GM21737 (cell line): Measurements from ENCODE around the gene HSPB6.

Experiments
- ATAC-seq: cut with Tn5 transposase; IDR thresholded peaks from one replicate; pipeline ENCODE4 v1.9.1; 2021; ENCODE audit warnings: mild to moderate bottlenecking, moderate library complexity; ENCODE audit not compliant: unreplicated experiment

The HSPB6 gene

DNA sequence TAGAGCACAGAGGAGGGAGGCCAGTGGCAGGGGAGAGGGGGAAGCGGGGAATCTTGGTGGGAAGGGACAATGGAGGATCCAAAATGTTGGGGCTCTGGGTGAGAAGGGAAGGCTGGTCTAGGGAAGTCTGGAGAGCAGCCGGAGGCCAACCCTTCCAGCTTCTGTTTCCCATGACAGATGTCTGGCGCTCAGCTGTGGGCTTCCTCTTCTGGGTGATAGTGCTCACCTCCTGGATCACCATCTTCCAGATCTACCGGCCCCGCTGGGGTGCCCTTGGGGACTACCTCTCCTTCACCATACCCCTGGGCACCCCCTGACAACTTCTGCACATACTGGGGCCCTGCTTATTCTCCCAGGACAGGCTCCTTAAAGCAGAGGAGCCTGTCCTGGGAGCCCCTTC lies 10.3 kb downstream of the HSPB6 start:
- no peak for ATAC-seq

DNA sequence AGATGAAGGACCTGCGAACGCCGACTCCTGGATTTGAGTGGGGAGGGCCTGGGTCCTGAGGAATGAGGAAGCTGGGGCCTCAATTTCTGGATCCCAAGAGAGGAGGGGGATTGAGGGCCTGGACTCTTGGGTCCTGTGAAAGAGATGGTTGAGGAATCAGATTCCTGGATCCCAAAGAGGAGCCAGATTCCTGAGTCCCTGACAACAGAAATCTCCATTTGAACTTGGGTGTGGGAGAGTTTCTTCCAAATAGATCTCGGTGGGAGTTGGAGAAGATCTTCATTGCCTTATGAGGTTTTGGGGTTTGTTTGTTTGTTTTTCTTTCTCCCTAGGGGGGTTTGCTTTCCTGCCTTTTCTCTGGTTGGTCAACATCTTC lies 10.8 kb downstream of the HSPB6 start:
- ATAC-seq: no peak

DNA sequence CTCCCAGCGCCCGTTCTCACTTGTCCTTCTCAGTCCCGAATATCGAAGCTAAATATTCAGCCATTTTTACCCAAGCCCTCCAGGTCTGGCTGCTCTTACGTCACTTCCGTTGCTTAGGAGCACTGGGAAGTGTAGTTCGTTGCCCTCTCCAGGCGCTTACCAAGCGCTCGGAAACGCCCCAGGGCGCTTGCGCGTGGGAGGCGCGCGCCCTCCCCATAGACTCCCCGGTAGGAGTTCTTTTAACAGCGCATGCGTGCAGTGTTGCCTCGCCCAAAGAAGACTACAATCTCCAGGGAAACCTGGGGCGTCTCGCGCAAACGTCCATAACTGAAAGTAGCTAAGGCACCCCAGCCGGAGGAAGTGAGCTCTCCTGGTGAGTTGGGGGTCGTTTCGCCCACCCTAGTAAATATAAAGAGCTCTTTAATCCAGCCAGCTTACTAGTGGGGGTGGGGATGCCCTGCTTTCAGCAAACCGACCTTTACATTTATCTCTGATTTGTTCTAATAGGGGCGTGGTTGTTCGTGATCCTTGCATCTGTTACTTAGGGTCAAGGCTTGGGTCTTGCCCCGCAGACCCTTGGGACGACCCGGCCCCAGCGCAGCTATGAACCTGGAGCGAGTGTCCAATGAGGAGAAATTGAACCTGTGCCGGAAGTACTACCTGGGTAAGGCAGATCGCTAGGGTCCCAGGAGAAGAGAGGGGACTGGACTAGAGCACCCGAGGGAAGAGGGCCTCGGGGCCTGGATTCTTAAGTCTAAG lies 11.3 kb downstream of the HSPB6 start, which contains the start of the genes PSENEN and U2AF1L4:
PSENEN (plus strand) TSS at position 324 of the 759 bp plus-strand sequence; CDS start at position 604, 280 bp downstream.
U2AF1L4 (minus strand) TSS at position 91 of the 759 bp plus-strand sequence; CDS start at position 64, 27 bp downstream.
- peak; percentile 35 for ATAC-seq

DNA sequence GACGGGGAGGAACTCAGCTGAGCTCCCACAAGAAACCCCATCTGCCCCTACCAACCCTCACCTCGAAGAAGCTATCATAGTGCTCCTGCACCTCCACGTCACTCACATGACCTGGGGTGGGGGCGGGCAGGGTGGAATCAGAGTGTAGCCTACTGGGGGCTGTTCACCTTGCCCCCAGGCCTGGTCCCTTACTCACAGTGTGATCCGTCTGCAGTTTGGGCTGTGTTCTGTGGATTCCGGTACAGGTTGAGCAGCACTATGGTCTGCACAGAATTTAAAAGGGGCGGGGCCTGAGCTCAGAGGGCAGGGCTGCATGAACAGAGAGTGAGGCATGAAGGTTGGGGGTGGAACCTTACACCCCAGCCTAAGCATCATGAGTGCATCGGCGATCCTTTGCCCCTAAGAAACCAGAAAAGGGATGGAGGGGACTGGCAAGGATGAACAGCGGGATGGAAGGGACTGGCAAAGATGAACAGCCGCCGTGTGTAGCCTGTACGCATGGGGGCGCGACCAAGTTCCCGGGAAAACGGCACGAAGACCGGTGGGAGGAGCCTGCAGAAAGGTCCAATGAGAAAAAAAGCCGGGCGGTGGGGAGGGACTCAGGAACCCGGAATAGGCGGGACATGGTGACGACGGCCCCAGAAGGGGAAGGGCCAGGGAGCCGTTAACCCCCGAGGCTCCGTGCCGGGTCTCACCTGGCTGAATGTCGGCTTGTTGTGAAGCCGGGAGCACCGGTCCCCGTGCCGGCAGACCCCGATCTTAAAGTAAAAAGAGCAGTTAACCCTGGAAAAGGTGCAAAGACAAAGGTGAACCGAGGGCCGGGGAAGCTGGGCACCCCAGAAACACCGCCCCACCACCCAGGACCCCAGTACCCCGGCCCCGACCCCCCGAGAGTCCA lies 12.2 kb downstream of the HSPB6 start:
- ATAC-seq: peak; percentile 28

DNA sequence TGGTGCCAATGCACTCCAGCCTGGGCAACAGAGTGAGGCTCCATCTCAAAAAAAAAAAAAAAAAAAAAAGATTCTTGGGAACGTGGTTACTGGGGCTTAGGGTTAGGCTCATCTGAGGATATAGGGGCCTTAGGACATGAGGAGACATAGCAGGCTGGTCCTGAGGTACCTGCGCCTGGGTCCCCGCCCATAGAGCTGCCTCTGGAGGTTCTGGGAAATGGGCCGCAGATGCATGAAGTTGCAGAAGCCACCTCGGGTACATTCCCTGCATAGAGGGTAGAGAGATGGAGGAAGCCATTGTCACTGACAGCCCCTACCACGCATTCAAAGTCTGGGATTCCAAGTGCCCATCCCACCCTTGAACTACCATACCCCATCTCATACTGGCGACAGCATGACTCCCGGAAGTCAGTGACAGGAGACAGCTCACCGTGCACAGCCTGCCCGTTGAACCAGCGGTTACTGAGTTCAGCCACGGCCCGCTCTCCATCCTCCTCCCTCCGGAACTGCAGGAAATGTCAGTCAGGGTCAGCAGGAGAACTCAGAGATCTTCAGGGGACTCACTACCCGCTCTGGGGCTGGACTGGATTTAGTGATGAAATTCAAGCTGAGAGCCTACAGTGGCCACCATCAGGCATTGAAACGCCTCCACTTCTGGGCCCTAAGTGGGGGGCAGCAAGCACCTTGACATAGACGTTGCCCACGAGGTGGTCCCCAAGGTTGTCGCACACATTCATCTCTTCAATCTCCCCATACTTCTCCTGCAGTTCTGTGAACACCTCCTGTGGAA lies 13.0 kb downstream of the HSPB6 start:
- ATAC-seq: no peak

DNA sequence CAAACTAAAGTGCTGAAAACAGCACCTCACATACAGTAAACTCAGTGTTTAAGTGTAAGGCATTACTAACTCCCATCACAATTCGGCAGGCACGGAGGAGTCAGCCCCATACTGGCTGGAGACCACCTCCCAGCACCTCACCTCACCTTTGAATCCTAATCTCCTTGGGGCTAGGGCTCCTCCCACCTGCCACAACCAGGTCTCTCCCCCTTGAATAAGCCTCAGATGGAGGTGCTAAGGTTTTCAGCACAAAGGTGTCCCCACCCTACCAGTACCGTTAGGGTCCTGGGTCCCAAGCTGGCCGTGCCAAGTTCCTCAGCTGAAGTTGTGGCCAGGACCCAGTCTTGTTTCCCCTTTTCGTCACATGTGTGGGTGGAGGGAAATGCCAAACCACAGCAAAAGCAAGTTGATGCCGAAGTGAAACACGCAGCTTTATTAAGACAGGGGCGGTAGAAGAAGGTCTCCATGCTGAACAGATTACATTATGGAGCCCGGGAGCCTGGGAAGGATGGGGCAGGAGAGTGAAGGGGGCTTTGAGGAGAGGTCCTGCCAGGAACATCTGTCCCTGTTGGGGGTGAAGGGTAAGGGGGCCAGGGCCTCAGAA lies 14.6 kb downstream of the HSPB6 start, which contains the start of gene IGFLR1:
IGFLR1 (minus strand) TSS at position 332 of the 604 bp plus-strand sequence. CDS start 1,272 bp downstream, outside the sequence.
- ATAC-seq: no peak

DNA sequence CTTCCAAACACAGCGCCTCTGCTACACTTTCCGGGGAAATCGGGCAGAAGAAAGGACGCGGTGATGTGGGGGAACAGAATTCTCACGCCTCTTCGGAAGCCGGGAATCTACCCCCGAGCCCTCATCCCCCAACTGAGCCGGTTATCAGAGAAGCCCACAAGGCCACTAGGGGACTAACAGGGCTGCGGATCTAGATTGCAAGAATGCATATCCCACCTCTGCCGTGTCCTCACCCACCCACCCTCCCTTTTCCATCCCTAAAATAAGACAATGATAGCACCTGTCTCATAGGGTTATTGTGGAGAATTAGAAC lies 15.7 kb downstream of the HSPB6 start:
- ATAC-seq: no peak

DNA sequence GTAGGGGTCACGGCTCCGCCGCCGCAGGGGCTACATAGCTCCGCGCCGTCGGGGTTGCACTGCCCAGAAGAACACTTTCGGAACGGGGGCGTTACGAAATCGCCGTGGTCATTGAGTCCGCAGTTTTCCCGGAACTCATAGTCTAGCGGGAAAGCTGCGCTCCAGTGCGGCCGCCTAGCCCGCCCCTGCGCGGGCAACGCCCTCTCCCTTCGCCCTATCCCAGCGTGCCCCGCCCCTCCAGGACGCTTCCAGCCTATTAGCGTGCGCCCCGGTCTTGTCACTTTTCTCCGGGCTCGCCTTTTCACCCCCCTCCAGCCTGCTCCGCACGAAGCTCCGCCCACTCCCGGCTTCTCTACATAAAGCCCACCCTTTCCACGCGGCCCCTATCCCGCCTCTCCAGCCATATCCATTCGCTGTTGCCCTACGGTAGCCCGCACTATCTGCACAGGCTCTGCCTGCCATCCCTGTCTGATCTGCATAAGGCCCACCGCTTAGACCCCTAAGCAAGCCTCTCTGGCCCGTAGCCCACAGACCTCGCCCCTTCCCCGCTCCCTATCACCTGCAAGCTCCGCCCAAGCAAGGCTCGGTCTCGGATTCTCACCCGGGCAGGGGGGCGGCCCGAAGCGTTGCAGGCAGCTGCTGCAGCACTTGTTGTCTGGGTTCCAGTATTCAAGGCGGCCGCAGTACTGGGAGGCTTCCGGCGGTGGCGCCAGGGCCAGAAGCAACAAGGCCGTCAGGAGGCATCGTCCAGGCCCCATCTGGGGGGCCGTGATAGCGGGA lies 16.2 kb downstream of the HSPB6 start:
- ATAC-seq: peak; percentile 50

DNA sequence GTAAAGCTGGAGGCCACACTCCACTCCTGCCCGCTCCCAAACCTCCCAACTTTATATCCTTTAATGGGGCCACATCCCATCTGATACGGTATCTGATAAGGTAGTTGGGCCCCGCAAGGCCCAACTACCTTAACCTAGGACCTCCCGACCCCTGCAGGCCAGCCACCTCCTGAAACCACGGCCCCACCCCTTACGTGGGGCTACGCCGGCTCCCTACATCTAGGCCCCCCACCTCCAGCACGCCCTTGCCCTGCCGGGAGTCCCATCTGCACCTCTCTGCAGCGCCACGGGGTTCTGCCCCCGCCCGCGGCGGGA lies 16.8 kb downstream of the HSPB6 start:
- ATAC-seq: no peak

DNA sequence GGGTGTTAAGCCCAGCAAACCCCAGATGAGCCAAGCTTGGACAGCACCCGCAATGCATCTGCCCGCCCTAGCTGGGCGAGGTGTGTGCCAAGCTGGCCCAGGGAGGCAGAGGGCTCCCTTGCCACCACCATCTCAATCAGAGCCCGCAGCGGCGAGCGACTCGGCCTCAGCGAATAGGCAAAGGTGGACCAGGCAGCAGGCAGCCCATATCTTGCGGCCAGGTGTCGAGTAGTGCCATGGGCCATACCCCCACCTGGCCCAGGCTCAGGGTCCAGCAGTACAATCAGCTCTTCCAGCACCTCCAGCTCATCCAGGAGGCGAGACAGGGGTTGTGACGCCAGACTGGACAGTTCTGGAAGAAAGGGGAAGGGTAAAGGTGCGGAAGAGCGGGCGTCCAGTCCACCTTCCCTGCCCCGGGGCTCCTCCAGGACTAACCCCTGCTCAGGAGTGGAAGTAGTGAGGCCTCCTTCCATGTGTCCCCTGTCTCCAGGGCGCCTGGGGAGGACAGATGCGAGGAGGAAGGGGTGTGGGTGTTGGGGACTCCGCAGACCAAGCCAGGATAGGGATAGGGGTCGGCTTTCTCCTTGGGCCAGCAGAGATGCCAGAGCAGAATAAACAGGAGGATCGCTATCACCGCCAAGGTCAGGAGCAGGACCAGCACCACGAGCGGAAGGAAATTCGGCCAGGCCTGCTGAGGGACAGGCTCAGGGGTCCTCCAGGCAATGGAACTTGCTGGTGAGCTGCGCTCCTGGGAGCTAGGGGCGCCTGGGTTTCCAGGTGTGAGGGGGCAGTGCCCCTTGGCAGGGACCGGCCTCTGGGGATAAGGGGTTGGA lies 17.3 kb downstream of the HSPB6 start:
- no peak for ATAC-seq

DNA sequence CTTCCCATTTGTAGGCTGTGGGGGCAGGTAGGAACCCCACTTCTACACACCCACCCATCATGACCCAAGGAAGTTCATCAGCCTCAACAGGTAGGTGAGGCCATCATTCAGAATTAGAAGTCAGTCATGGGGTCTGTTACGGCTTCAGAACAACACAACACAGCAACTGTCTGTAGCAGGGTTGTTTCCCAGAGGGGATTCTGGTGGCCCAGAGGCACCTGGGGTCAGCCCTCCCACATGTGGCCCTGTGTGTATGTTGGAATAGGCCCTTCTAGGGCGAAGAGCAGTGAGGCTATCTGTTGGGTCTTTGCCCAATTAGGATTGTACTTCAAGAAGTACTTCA lies 18.0 kb downstream of the HSPB6 start:
- no peak for ATAC-seq

DNA sequence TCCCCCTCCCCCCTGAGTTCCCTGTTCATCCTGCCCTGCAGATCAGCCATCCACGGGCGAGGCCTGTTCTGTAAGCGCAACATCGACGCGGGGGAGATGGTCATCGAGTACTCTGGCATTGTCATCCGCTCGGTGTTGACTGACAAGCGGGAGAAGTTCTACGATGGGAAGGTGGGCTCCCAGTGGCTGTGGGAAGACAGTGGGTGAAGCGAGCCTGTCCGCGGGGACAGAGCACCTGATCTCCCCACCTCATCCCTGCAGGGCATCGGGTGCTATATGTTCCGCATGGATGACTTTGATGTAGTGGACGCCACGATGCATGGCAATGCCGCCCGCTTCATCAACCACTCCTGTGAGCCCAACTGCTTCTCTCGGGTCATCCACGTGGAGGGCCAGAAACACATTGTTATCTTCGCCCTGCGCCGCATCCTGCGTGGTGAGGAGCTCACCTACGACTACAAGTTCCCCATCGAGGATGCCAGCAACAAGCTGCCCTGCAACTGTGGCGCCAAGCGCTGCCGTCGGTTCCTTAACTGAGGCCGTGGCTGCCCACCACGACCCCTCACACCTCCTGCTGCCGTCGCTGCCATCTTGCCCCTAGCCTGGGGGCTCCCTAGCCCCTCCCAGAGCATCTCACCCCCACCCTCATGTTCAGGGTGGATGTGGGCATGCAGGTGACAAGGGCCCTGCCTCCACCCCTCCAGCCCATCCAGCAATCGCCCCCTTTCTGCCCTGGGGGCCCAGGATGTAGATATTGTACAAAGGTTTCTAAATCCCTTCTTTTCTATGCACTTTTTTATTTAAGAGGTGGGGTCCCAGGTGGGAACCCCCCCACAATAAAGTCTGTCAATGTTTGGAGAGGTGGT lies 18.6 kb downstream of the HSPB6 start:
- ATAC-seq: no peak

DNA sequence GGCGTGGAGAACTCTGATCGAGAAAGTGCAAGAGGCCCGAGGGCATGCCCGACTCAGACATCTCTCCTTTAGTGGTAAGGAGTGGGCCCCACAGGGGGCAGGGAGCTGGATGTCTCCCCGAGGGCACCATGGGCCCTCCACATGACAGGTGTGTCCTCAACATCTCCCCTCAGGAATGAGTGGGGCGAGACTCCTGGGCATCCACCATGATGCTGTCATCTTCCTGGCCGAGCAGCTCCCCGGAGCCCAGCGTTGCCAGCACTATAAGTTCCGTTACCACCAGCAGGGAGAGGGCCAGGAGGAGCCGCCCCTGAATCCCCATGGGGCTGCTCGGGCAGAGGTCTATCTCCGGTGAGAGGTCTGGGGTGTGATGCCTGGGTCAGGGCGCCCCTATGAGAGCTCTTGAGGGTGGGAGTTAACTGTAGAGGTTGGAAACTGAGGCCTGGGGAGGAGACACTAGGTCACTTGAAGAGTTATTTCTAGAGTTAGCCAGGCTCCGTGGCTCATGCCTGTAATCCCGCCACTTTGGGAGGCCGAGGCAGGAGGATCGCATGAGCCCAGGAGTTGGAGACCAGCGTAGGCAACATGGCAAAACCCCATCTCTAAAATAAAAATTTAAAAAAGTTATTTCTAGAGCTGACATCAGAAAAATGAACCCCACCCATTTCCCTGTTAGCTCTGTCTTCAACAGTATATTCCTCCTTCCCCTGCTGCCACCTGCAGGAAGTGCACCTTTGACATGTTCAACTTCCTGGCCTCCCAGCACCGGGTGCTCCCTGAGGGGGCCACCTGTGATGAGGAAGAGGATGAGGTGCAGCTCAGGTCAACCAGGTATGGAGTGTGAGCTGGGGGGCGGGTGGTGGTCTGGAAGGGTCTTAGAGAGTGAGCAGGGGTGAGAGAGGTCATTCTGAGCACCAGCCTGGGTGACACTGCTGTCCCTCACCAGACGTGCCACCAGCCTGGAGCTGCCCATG lies 19.6 kb downstream of the HSPB6 start:
- ATAC-seq: no peak

DNA sequence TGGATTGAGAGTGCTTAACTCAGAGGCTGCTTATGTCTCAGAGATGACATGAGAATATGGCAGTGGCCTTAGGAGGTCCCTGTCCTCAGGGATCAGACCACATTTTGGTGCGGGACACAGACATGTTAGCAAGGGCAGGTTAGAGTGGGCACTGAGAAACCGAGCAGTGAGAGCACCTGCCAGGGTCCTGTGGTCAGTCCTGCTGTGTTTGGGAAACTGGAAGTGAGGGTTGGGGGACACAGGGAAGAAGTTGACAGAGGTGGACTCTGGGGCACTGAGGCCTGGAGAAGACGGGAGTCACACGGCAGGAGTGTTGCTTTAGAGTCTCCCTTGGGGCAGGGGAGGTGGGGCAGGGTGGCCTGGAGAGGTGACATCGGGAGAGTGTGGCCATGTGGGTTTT lies 21.9 kb downstream of the HSPB6 start:
- no peak for ATAC-seq

DNA sequence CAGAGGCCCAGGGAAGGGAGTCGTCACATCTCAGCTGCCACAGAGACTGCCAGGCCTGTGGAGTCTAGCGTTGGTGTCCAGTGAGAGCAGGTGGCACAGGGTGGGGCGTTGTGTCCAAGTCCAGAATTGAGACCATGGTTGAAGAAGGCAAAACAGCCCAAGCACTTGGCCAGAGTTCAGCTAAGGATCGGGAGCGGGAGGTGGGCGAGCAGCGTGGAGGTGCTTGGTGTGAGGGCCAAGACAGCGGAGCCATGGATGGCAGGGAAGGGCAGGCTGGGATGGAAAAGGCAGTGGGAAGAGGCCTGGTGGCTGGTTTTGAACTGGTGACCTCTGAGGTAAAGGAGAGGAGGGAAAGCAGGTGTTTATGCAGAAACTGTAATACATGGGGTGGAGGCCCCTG lies 22.6 kb downstream of the HSPB6 start:
- no peak for ATAC-seq

DNA sequence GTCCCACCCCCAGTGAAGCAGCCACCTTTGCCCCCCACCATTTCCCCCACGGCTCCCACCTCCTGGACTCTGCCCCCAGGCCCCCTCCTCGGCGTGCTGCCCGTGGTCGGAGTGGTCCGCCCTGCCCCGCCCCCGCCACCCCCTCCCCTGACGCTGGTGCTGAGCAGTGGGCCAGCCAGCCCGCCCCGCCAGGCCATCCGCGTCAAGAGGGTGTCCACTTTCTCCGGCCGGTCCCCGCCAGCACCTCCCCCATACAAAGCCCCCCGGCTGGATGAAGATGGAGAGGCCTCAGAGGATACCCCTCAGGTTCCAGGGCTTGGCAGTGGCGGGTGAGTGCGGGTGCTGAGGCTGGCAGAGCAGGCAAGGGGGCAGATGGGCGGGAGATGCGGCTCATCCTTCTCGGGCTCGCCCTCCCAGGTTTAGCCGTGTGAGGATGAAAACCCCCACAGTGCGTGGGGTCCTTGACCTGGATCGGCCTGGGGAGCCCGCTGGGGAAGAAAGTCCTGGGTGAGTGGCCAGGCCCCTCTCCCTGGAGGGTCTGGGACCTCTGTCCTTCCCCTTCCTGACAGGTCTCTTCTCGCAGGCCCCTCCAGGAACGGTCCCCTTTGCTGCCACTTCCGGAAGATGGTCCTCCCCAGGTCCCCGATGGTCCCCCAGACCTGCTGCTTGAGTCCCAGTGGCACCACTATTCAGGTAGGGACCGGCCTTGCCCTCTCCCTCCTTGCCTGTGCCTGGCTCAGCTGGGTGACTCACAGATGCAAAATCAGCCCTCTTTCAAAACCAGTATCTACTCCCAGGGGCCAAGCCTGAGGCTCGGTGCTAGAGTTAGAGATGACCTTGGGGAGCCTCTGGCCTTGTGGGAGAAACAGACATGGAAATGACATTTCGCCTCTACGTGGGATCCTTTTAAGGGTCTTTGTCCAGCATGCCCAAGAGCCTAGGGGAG lies 23.4 kb downstream of the HSPB6 start:
- no peak for ATAC-seq
